ENCODE data around the gene ERMARD. TPM values are rescaled to one million over a fixed set of nuclear protein-coding genes. Genes with fewer than 3 reads are reported as not detected.

Gene ERMARD
- 6.4 to 8.4 TPM (median 6.9 TPM) in 5 replicates for total RNA-seq (2022; extraction: Qiagen RNA extraction; ENCODE audit: low read depth)

DNA sequence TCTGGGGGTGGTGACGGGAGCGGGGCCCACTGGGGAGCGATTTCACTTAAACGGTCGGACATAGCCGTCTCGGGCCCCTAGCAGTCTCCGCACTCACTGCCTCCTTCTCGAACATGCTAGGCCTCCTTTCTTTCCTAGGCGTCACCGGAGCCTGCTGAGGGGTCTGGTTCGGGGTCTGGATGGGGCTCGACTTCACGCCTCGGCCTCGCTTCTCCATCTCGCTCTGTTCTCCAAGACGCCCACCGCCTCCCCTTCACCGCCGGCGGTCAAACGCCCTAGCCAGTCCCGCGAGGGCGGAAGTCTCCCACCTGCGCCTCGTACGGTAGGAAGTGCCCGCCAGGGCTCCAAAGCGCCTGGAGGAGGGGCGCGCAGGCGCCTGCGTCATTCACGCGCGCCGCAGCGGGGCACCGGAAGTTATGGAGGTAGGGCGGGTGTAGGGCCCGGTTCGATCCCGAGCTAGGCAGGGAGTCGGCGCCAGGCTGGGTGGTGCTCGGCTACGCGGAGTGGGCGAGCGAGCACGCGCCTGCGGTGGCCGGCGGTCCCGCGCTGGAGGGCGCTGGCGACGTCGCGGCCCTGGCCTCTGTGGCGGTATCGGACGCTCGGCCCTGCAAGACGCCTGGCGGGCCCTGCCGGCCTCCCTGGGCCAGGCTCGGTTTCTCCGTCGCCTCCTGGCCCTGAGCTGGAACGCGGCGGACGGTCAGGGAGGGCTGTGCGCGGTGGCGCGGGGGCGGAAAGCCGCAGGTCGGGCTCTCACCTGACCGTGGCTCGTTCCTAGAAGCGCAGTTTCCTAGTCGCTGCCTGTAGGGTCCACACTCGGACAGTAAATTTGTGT is at the start of gene ERMARD, which contains the start of gene DYNLT2:
Gene ERMARD, plus strand, starts transcription at position 381 of the 832 bp plus-strand sequence. Its CDS starts 36 bp downstream, at position 417.
Gene DYNLT2, minus strand, starts transcription at position 331 of the 832 bp plus-strand sequence. Its CDS starts 114 bp downstream, at position 217.

DNA sequence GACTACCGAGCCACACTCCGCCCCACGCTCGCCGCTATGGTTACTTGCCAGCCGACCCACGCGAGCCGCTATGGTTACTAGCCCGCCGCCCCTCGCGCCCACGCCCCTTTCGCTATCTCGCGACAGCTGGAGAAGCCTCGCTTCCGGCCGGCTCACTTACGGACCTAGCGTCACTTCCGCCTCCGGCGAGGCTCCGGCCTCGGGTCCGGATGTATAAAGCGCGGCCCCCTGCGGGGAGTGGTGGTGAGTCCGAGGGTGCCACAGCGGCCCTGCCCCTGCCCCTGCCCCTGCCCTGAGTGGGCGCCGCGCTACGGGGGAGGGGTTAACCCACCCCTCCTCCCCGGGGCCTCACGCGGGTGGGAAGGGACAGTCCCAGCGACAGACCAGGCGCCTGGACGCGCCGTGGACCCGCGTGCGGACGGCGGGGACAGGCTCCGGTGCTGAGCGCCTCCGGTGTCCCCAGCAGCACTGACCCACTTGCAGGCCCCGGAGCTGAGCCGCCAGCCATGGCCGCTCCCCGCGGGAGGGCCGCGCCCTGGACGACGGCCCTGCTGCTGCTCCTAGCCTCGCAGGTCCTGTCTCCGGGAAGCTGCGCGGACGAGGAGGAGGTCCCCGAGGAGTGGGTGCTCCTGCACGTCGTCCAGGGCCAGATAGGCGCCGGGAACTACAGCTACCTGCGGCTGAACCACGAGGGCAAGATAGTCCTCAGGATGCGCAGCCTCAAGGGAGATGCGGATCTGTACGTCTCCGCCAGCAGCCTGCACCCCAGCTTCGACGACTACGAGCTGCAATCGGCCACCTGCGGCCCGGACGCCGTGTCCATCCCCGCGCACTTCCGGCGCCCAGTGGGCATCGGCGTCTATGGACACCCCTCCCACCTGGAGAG is 49.2 kb upstream of the ERMARD start, which contains the start of the genes C6orf120 and WDR27:
Gene C6orf120, plus strand, starts transcription at position 173 of the 886 bp plus-strand sequence. Its CDS starts 334 bp downstream, at position 507.
Gene WDR27, minus strand, starts transcription at position 76 of the 886 bp plus-strand sequence. CDS start 13,024 bp downstream, outside the sequence.

DNA sequence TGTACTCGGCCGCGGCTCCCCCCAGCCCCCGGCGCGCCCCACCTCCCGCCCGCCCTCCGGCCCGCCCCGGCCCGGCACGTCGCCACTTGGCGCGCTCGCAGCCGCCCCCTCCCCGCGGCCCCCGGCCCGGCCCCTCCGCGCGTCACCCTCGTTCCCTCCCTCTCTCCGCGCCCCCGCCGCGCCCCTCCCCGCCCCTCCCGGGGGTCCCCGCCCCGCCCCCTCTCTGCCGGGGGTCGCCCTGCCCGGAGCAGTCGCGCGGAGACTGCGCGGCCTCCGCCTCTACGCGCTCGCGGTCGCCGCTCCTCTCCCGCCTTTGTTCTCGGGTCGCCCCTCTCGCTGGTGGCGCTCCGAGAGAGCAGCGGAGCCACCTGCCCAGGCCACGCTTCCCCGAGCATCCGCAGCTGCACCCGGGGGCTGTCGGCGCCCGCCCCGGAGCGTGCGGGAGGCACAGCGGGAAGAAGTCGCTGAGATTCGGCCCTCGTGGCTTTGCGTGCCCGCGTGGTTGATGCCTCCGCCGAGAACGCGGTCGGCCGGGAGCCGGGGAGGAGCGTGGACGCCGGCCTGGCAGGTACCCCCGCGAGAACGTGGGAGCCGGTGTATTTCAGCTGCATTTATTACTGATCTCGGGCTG is 26.8 kb upstream of the ERMARD start, which contains the start of gene PHF10:
Gene PHF10, minus strand, starts transcription at position 7 of the 631 bp plus-strand sequence. CDS start 569 bp downstream, outside the sequence.

Other genes with a start within 250 kb of the ERMARD start
- 8.1 to 12.2 TPM (median 11.4 TPM) in 5 replicates for gene WDR27, start 49.6 kb upstream of the ERMARD start, total RNA-seq (2022; extraction: Qiagen RNA extraction; ENCODE audit: low read depth)
- gene C6orf120, start 49.5 kb upstream of the ERMARD start, total RNA-seq (2022; extraction: Qiagen RNA extraction; ENCODE audit: low read depth): 8.2 to 14.8 TPM (median 12.9 TPM) in 5 replicates
- 22.4 to 26.8 TPM (median 22.8 TPM) in 5 replicates for gene PHF10, start 27.1 kb upstream of the ERMARD start, total RNA-seq (2022; extraction: Qiagen RNA extraction; ENCODE audit: low read depth)
- 0.44 to 0.68 TPM (median 0.57 TPM) in 5 replicates for gene DYNLT2, start 50 bp upstream of the ERMARD start, total RNA-seq (2022; extraction: Qiagen RNA extraction; ENCODE audit: low read depth)

All from A549 treated with GW870086 at 1 μM for 4 hours (cell line).